Uterus (tissue), 2 donors: Measurements from ENCODE around the gene ZFP36.

ENCODE experiments used
- CTCF ChIP-seq, 4 experiments: fragments of 200-600 bp in 2 of 4; fragments of 450-650 bp in 2 of 4; sonication (generic) in 2 of 4; IDR thresholded peaks; one replicate each; pipeline ENCODE4 v1.5.1; 2016 to 2019; ENCODE audit warnings: antibody characterized with exemption in 4 of 4, mild to moderate bottlenecking in 2 of 4, moderate library complexity in 1 of 4
- POLR2A ChIP-seq, 2 donors: fragments of 450-650 bp; IDR thresholded peaks; one replicate each; pipeline ENCODE4 v1.6.1; 2016; ENCODE audit warnings: antibody characterized with exemption in 2 of 2, mild to moderate bottlenecking in 1 of 2, moderate library complexity in 1 of 2

- TF ChIP-seq CTCF (IDR thresholded peaks at IDR 0.05), result peak in 1 of 4 experiments; percentile 34
- TF ChIP-seq POLR2A (IDR thresholded peaks at IDR 0.05), result peak; percentile 23 to 64
Observed at GRCh38 chr19:39410017-39410830, 3.6 kb downstream of the ZFP36 start.
